H1 (cell line): ENCODE results near the gene CPLX1.

Experiments
- CTCF ChIP-seq, 3 experiments: IDR thresholded peaks; 1 replicate in 2 of 3; 2 replicates in 1 of 3; pipeline versions ENCODE4 v1.5.1 to v1.6.1; 2011; ENCODE audit warnings: low read length in 3 of 3, mild to moderate bottlenecking in 3 of 3, inconsistent platforms in 2 of 3, low read depth in 1 of 3, moderate library complexity in 1 of 3; ENCODE audit not compliant: insufficient read depth in 1 of 3; ENCODE audit errors: control extremely low read depth in 1 of 3
- EP300 ChIP-seq, 2 experiments: IDR thresholded peaks; 1 replicate in 1 of 2; 2 replicates in 1 of 2; pipeline ENCODE4 v1.6.1; 2011 to 2012; ENCODE audit warnings: low read depth in 2 of 2, low read length in 2 of 2, mild to moderate bottlenecking in 2 of 2, borderline replicate concordance in 1 of 2, inconsistent platforms in 1 of 2, moderate library complexity in 1 of 2
- POLR2A ChIP-seq, 2 experiments: IDR thresholded peaks; 1 replicate in 1 of 2; 2 replicates in 1 of 2; pipeline ENCODE4 v1.6.1; 2011; ENCODE audit warnings: low read depth in 2 of 2, low read length in 2 of 2, mild to moderate bottlenecking in 2 of 2; ENCODE audit errors: control extremely low read depth in 1 of 2
- RAD21 ChIP-seq, 2 experiments: IDR thresholded peaks in 1 of 2; conservative IDR thresholded peaks in 1 of 2; 2 replicates each; pipeline ENCODE4 v1.6.1; 2011; ENCODE audit warnings: low read depth in 2 of 2, low read length in 2 of 2, improper control_type of control experiment in 1 of 2, inconsistent platforms in 1 of 2, mild to moderate bottlenecking in 1 of 2, moderate library complexity in 1 of 2

DNA sequence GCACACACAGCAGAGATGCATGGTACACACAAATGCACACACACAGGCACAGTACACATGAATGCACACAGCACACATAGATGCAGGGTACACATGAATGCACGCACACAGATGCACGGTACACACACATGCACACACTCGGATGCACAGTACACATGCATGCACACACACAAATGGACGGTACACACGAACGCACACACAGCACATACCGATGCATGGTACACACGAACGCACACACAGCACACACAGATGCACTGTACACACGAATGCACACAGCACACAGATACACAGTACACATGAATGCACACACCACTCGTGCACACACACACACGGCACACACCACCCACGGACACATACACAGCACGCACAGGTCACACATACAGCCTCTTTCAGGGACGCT, 43.8 kb upstream of the CPLX1 start:
- TF ChIP-seq POLR2A (IDR thresholded peaks at IDR 0.05; ENCODE audit: control extremely low read depth in 1 of 2, low read depth in 2 of 2, low read length in 2 of 2): no peak
- TF ChIP-seq EP300 (IDR thresholded peaks at IDR 0.05; ENCODE audit: borderline replicate concordance in 1 of 2, low read depth in 2 of 2, low read length in 2 of 2): no peak
- no peak for TF ChIP-seq CTCF (IDR thresholded peaks at IDR 0.05; ENCODE audit: control extremely low read depth in 1 of 3, insufficient read depth in 1 of 3, low read depth in 1 of 3, low read length in 3 of 3)
- no peak for TF ChIP-seq RAD21 (IDR thresholded peaks at IDR 0.05 in 1 of 2, conservative IDR thresholded peaks at IDR 0.05 in 1 of 2; ENCODE audit: low read depth in 2 of 2, low read length in 2 of 2)
